Thyroid gland (tissue), 4 donors: ENCODE measurements around the gene ANKRD55.
"Not testable (repeated sequence)": the region's sequence is repeated elsewhere in the genome, so short reads cannot be mapped to it uniquely, and the experiment has no call there.

Experiments
- CTCF ChIP-seq, 6 experiments: fragments of 200-600 bp in 3 of 6; fragments of 450-650 bp in 3 of 6; sonication (generic) in 3 of 6; IDR thresholded peaks; one replicate each; pipeline ENCODE4 v1.5.1; 2016 to 2019; ENCODE audit warnings: antibody characterized with exemption in 6 of 6, mild to moderate bottlenecking in 2 of 6, inconsistent platforms in 1 of 6, moderate library complexity in 1 of 6
- POLR2A ChIP-seq, 2 donors: fragments of 450-650 bp; IDR thresholded peaks; one replicate each; pipeline ENCODE4 v1.6.1; 2017; ENCODE audit warnings: antibody characterized with exemption in 2 of 2, mild to moderate bottlenecking in 2 of 2, moderate library complexity in 1 of 2

GRCh38 chr5:56221601-56222000 lies 11.5 kb downstream of the ANKRD55 start:
- not testable (repeated sequence) for TF ChIP-seq CTCF, POLR2A (IDR thresholded peaks at IDR 0.05)
